HG03354 (cell line): ENCODE results near the gene ZNF618.

ENCODE experiments used
- ATAC-seq: cut with Tn5 transposase; IDR thresholded peaks from one replicate; pipeline ENCODE4 v1.9.1; 2021; ENCODE audit warnings: mild to moderate bottlenecking; ENCODE audit not compliant: unreplicated experiment, poor library complexity, severe bottlenecking

ZNF618 gene

DNA sequence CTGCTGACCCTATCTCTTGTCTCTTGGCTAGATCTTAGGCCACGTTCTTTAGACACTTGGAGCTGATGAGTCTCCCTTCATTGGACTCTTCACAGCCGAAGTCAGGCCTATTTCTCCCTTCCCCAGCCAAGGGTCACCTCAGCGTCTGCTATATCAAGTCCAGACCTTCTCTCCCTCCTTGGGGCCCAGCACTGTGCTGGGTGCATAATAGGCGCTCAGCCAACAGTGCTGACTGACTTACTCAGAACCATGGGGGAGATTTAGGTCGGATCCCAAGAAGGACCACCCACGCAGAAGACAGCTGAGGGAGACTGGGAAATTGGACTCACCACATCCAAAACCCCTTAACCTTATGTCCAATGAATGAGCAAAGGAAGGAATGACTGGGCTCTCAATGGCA lies 207.6 kb downstream of the ZNF618 start:
- ATAC-seq: no peak

DNA sequence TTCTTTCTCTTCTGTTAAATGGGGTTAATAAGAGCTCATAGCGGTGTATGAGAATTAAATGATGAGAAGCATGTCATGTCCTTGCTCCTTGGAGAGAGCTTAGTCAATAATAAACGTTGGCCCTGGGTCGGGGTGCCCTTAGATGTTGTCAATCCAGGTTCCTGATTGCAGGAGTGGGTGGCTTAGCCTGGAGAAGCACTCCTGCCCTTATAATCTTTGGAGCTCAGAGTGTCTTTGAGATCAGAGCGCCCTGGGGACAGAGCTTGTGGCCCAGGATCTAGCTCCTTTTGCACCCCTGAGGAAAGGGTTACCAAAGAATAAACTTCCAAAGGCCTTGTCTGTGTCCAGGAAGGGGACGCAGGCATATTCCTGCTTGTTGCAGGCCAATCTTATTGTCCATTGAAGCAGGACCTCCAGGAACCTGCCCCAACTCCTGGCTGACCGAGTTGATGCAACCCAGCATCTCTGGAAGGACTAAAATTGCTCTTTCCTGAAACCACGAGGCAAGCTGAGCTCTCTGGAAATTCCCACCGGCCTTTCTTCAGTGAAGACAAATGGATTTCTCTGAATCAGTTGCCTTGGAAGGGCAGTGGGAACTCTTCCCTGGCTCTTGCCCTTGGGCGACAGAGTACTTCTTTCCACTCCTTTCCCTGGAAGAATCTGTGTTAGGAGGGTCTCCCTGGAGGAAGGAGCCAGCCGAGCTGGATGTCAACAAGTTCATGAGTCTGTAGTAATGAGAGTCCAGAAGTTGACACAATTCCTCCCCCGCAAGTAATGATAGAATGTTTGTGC lies 208.4 kb downstream of the ZNF618 start:
- no peak for ATAC-seq

DNA sequence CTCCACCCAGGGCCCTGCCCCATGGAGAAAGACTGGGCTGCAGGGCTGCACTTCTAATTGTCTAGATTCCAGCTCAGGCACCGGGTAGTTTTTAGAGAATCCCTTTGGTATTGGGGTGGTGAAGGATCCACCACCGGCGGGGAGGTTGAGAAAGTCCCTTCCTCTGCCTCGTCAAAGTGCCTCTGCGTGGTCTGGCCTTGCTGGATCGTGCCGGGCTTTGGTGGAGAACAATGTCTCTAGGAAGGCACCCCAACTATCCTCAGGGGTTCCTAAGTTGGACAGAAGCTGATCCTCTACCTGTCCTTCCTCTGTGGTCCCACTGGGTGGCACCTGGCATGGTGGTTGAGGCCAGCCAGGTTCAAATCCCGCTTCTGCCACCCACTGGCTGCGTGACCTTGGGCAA lies 209.3 kb downstream of the ZNF618 start:
- no peak for ATAC-seq

DNA sequence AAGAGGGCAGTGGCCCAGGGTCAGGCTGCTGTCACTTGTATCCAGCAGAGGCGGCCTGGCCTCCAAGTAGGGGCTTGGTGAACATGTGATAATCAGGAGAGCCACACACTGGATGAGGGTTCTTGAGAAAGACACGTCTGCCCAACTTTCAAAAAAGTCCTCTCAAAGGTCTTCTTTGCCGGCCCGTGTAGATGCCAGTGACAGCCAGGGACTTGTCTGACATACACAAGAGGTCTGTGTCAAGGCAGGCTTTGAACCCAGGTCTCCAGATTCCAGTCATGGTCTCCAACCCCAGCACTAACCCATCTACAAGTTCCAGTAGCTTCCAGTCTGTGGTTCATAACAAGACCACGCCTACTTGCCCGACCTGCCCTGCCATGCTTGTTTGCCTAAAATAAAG lies 209.9 kb downstream of the ZNF618 start:
- no peak for ATAC-seq

DNA sequence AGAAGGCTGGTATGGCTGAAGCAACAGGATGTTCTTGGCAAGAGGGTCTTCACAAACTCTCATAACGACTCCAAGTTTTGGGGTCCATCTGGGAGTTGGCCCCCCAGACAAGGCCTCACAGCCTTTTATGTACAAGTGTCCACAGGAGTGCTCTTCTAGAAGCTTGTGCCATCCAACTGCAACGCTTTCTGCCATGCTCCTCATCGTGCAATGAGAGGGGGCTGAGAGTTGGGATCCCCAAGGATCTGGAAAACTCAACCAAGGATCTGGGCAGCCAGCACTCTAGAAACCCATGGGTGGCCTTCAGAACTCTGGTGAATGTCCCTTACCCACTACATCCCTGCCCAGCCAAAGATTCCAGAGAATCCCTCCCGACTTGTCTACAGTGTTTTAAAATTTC lies 210.5 kb downstream of the ZNF618 start:
- no peak for ATAC-seq

DNA sequence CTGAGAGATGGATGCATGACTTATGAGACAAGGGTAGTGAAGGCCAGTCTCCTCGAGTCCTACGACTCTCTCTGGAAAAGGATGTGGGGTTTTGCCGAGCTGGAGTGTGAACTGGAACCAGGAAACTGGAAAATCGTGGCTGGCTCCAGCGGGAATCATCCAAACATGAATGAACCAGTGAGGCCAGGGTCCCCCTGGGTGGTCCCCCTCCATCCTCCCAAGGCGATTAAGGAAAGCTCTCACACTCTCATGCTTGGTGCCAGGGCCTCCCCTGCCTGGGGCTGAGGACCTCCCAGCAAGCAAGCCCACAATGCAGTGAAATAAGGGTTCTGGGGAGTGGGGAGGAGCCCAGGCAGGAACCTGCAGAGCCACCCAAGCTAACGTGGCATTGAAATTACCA lies 211.6 kb downstream of the ZNF618 start:
- no peak for ATAC-seq

DNA sequence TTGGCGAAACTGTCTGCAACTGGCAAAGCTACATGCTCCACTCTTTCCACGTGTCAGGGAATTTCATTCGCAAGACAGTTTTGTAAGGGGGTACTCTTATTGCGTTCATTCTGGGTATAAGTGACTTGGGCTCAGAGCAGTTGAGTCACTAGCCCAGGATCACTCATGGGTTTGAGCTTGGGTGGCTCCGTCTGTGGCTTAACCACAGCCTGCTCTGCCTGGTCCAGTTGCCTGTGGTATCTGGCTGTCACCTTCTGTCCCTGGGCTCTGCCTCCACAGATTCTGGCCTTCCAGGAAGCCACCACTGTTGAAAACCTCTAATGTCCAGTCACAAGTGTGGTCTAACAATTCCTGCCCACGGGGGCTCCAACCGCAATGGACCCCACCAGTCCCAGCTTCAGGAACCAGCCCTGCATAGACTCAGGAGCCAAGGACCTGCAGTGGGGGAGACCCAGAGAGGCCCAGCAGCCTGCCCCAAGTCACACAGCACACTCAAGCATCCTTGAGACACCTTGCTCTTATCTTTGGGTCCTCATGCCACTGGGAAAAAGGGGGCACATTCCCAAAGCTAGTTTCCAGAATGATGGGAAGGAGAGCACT lies 212.6 kb downstream of the ZNF618 start:
- ATAC-seq: no peak

DNA sequence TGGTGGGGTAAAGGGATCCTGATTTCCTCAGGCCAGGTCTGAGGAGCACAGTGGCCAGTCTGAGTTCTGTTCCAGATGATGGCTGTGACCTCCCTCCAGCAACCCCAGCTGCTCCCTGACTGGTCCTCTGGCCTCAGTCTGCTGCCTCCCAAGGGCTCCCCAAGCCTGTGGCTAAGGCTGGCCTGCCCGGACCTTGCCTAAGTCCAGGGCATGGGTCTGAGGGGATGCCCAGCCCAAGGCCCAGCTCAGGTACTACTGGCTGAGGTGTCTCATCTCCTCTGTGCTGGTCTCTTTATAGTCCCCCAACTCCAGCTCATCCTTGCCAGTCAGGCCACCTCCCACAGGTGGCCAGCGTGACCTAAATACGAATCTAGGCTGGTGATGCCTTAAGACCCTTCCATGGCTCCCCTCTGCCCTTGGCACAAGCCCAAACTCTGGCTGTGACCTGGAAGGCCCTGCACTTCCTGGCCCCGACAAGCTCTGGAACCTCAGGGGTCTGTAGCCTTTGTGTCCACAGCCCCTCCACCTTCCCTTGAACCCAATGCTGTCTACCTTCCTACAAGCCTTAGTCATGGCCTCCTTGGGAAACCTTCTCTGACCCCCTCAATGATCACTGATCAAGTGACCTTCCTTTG lies 213.2 kb downstream of the ZNF618 start:
- ATAC-seq: no peak

DNA sequence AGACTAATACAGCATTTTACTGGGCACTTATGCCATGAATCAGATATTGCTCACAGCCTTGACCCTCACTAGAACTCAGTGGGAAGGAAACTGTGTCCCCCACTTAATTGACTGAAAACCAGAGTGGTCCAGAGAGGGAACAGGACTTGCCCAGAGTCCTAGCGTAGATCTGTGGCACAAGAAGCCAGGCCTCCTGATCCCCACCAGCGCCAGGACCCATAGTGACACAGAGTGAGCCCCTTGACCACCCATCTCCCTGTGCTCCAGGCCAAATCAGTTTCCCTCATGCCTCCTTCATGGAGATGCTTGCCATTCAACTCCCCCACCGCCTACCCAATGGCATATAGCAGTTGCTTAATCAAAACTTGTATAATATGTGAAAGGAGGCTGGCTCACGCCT lies 214.7 kb downstream of the ZNF618 start:
- ATAC-seq: no peak

DNA sequence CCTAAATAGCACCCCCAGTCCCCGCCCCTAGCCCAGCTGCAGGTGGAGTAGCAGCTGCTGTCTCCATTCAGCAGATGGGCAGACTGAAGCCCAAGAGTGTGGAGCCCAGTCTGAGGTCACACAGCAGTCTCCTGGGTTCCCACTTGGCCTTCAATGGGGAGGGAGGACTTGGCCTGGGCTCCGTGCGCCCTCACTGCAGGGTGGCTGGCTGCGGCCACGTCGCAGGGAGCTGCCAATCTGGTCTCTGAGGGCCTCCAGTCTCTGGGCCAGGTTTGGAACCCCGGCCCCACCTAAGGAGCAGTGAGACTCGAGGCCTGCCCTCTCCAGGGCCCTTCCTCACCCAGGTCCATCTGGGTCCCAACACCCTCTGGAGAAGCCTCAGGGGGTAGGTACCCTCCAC lies 215.6 kb downstream of the ZNF618 start:
- ATAC-seq: no peak

DNA sequence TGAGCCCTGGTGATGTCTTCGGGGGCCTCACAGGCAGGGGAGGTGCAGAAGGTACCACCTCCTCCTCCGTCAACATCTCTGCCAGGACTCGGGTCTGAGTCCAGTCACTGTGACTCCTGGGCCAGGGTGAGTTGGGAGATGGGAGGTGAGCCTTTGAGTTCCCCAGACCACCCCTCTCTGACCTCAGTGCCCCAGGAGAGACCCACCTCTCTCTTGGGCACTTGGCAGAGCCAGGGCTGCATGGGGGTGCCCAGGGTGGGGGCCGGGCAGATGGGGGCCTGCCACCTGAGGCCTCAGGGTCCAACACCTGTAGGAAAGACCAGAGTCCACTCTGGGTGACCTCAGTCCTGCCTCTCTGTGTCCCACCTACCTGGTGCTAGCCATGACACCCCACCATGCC lies 216.2 kb downstream of the ZNF618 start:
- no peak for ATAC-seq

DNA sequence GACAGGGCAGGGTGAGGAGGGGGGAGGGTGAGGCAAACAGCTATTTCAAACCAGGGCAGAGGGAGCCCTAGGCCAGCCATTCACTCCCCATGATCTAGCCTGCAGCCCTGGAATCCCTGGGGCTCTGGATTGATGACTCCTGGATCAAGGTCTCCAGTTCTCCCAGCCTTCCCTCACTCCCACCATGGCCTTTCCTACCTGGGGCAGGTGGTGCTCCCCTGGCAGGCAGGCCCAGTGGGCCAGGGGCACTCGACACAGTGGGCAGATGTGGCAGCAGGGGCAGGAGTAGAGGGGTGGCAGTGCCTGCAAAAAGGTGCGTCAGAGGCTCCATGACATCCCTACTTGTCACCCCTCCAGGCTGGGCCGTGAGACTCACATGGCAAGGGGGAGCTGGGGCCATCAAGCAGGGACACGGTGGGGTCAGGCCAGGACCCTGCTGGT lies 216.9 kb downstream of the ZNF618 start:
- ATAC-seq: no peak

DNA sequence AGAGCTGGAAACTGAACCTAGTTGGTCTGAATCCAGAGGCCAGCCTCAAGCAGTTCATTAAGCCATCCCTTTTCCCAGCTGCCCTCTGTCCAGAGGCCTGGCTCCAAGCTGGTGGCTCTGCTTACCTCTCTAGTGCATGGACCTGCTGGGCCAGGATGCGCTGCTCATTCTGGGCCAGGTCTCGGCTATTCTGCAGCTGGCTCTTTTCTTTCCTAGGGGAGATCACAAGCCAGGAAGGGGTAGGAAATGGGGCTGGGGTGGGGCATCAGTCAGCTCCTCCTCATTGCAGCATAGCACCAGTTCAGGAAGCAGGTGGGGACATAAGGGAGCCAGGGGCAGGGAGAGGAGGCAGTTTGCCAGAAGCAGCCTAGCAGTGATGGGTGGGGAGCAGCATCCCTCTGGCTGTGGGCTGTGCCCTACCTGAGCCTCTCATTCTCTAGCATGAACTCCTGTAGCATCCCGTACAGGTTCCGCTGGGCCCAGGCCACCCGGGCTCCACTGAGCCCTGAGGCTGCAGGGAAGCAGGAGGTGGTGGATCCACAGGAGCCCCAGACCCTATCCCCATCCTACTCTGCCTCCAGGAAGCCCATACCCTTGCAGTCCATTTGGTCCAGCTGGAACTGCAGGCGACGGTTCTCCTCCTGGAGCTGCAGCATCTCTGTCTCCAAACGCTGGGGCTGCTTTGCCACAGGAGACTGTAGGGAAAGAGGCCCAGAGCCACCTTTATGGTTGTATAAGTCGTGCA lies 217.8 kb downstream of the ZNF618 start:
- ATAC-seq: no peak

DNA sequence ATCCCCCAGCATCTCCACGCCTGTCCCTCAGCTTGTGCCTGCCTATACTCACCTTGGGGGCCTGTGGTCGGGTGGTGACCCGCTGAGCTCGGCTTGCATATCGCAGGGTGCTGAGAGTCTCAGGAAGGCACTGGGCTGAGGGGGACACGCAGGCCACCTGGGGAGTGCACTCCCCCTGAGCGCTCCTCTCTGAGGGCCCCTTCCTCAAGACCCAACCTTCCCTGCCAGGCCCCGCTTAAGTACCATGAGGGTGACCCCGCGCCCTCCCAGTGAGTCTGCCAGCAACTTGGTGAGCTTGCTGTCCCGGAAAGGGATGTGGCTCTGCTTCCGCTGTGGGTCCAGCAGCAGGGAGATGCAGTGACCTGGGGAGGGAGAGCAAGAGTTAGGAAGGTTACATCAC lies 218.9 kb downstream of the ZNF618 start:
- ATAC-seq: no peak

DNA sequence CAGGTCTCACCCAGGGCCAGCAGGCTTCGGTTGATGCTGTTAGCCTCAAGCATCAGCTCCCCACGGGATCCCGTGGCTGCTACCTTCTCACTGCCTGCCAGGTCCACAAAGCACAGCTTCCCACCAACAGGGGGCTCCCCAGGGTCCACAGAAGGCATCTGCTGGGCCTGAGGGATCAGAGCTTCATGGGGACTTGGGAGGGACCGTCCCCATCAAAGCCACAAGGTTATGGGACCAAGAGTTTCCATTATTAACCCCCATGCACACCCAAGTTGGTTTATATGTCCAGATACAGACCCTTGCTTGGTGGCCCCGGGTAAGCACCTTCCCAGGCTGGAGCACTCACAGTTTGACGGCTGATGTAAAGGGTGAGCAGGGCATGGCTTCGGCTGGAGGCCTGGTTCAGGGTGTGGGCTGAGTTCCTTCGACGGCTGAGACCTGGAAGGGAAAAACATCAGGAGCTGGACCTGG lies 220.0 kb downstream of the ZNF618 start:
- no peak for ATAC-seq

DNA sequence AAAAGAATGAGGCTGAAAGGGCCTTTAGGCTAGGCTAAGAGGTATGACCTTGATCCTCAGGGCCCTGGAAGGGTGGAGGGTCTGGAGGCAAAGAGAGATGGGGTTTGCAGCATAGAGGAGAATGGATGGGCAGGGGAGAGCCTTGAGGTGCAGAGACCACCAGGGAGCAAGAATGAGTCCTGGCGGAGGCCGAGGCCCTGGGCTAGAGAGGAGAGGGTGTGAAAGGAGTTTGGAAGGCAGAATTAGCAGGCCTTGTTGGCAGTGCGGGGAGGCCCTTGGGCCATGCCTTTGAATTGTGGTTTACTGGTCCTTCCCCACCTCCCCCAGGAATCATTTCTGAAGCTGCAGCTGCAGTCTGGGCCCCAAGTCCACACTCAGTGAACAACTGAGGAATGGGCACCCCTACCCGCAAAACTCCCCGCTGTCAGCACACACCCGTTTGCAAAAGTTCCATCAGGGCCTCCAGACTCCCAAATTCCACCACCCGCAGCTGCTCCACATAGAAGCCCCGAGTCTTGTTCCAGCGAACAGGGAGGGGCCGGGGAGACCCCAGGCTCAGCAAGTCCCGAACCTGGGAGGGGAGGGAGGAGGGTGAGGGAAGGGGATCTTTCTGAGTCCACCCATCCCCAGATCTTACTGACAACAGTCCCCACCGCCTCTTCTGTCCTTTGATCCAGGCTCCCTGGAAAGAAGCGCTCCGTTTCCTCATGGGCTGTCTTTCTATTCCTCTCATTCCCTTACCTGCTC lies 220.9 kb downstream of the ZNF618 start:
- ATAC-seq: no peak

DNA sequence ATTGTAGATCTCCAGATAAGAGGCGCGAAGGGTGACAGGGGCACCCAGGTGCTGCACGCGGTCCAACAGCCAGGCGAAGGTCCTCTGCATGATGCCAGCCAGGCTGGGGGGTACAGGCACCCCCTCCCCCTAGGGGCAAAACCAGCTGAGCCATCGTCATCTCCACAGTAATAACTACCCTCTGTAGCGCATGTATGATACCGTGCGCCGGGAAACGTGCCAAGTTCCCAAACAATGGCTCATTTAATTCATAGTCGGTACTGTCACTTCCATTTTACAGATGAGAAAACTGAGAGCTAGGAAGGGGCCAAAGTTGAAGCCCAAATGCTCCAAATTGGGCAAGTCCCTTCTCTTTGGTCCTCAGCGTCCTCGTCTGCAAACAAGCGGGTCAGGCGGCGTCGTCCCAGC lies 221.5 kb downstream of the ZNF618 start:
- ATAC-seq: no peak

DNA sequence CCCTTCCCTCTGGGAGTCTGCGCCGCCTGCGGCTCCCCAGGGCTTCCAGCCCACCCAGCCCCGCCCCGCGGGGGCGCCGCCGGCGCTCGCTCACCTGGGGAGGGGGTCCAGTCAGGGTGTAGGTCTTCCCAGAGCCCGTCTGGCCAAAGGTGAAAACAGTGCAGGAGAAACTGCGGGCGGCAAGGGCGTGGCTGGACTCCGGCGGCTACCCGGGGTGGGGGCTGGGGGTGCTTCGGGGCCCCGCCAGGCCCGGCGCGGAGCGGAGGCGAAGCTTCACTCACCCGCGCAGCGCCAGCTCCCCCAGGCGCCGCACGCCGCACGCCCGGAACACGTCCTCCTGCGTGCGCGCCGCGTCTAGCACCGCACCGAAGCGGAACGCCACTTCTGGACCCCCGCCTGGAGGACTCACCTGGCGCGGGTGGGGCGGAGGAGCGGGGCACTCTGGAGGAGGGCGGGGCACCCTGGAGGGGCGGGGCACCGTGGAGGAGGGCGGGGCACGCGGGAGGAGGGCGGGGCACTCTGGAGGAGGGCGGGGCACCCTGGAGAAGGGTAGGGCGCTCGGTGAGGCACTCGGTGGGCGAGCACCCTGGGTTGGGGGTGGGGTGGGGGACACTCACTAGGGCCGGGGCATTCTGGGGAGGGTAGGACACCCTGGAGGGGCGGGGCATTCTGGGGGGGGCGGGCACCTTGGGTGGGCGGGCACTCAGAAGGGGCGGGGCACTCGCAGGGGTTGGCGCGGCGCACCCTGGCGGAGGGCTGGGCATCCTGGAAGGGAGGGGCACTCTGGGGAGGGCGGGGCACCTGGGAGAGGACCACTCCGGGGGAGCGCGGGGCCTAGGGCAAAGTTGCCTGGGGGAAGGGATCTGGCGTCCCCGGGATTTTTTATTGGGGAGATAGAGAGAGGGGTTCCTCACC lies 222.2 kb downstream of the ZNF618 start:
- ATAC-seq: no peak
